ENCODE measurements around the gene HERPUD2.
"Not testable (repeated sequence)": the region's sequence is repeated elsewhere in the genome, so short reads cannot be mapped to it uniquely, and the experiment has no call there.

HERPUD2 gene

GRCh38 chr7:35685781-35686180 lies 9.2 kb downstream of the HERPUD2 start:
- Histone ChIP-seq H3K4me1 (ENCODE audit: control insufficient read depth, insufficient read depth, low read length) (no peaks in the 10 kb centered on the region), H3K27ac (ENCODE audit: insufficient read depth, low read depth, low read length, poor library complexity, severe bottlenecking) (no peak overlapping the region), H3K9me3 (ENCODE audit: control insufficient read depth, low read length) (no peaks in the 10 kb centered on the region), H3K4me3 (ENCODE audit: insufficient read depth, low read depth, low read length) (no peak overlapping the region), H3K27me3 (ENCODE audit: control insufficient read depth, insufficient read depth, low read length, poor library complexity, severe bottlenecking) (no peaks in the 10 kb centered on the region), H3K36me3 (ENCODE audit: control insufficient read depth, insufficient read depth, low read length) (no peaks in the 10 kb centered on the region)
- 78 to 100% methylated on average over 2 to 5 of the region's 5 CpGs for WGBS, 2 experiments

DNA sequence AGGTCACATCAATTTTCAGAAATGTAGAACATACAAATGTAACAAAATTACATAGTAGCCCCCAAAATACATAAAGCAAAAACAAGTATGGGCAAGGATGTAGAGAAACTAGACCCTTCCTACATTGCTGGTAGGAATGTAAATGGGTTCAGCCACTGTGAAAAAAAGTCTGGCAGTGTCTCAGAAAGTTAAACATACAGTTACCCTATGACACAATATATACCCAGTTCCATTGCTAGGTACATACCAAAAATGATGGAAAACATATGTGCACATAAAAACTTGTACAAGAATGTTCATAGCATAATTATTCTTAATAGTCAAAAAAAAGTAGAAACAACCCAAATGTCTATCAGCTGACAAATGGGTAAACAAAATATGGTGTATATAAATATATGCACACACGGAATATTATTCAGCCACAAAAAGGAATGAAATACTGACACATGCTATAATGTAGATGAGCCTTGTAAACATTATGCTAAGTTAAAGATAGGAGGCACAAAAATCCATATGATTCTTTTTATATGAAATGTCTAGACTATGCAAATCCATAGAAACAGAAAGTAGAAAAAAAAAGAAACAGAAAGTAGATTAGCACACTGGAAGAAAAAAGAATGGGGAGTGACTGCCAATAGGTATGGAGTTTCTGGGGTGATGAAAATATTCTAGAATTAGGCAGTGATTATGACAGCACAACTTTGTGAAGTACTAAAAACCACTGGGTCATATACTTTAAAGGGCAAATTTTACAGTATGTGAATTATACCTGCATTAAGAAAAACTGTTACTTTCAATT lies 13.5 kb downstream of the HERPUD2 start:
- Histone ChIP-seq H3K4me3 (ENCODE audit: insufficient read depth, low read depth, low read length) (no peak overlapping the region), H3K27ac (ENCODE audit: insufficient read depth, low read depth, low read length, poor library complexity, severe bottlenecking) (no peak overlapping the region)
- 100% methylated on average over 1 of the region's 1 CpG; no CpG with 5 or more reads in 1 of the 2 experiments for WGBS, 2 experiments

DNA sequence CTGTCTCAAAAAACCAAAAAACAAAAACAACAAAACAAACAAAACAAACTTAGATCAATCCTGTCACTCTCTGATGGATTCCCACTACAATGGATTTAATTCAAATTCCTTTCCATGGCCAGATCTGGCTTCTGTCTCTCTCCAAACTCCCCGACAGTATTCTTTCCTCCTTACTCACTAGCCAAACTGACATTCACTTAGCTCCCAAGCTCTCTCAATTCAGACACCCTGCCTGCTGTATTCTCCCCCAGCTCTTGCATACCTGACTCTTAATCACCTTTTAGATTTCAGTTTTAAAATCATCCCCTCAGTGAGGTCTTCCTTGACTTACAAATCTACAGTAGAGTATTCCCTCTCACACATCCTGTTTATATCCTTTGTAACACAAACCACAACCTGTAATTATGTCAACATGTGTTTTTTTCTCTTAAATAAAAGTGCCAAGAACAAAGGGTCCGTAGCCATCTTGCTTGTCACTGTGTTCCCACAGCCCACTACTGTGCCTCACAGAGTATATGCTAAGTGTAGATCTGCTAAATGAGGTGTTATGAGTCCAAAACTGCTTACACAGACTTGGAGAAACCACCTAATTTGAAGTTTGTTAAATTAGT lies 14.4 kb downstream of the HERPUD2 start:
- WGBS, 2 experiments, result 71 to 73% methylated on average over 2 of the region's 2 CpGs
- Histone ChIP-seq H3K4me1 (ENCODE audit: control insufficient read depth, insufficient read depth, low read length) (no peaks in the 10 kb centered on the region), H3K27me3 (ENCODE audit: control insufficient read depth, insufficient read depth, low read length, poor library complexity, severe bottlenecking) (no peaks in the 10 kb centered on the region), H3K36me3 (ENCODE audit: control insufficient read depth, insufficient read depth, low read length) (no peaks in the 10 kb centered on the region), H3K9me3 (ENCODE audit: control insufficient read depth, low read length) (no peaks in the 10 kb centered on the region), H3K27ac (ENCODE audit: insufficient read depth, low read depth, low read length, poor library complexity, severe bottlenecking) (peak overlapping the region; percentile 26), H3K4me3 (ENCODE audit: insufficient read depth, low read depth, low read length) (no peak overlapping the region)

More for the DNA sequence above, 13.5 kb downstream of the HERPUD2 start:
- Histone ChIP-seq H3K4me1 (ENCODE audit: control insufficient read depth, insufficient read depth, low read length) (no peaks in the 10 kb centered on the region), H3K9me3 (ENCODE audit: control insufficient read depth, low read length) (no peaks in the 10 kb centered on the region), H3K27me3 (ENCODE audit: control insufficient read depth, insufficient read depth, low read length, poor library complexity, severe bottlenecking) (no peaks in the 10 kb centered on the region), H3K36me3 (ENCODE audit: control insufficient read depth, insufficient read depth, low read length) (no peaks in the 10 kb centered on the region)

GRCh38 chr7:35677582-35678356 lies 17.2 kb downstream of the HERPUD2 start:
- Histone ChIP-seq H3K4me3 (ENCODE audit: insufficient read depth, low read depth, low read length) (no peak overlapping the region), H3K27me3 (ENCODE audit: control insufficient read depth, insufficient read depth, low read length, poor library complexity, severe bottlenecking) (no peaks in the 10 kb centered on the region), H3K4me1 (ENCODE audit: control insufficient read depth, insufficient read depth, low read length) (no peaks in the 10 kb centered on the region), H3K36me3 (ENCODE audit: control insufficient read depth, insufficient read depth, low read length) (no peaks in the 10 kb centered on the region), H3K27ac (ENCODE audit: insufficient read depth, low read depth, low read length, poor library complexity, severe bottlenecking) (no peak overlapping the region), H3K9me3 (ENCODE audit: control insufficient read depth, low read length) (no peaks in the 10 kb centered on the region)
- 90 to 95% methylated on average over 3 of the region's 3 CpGs for WGBS, 2 experiments

- no peak overlapping the region for H3K27ac ChIP-seq (ENCODE audit: insufficient read depth, low read depth, low read length, poor library complexity, severe bottlenecking)
- H3K4me3 ChIP-seq (ENCODE audit: insufficient read depth, low read depth, low read length), result no peak overlapping the region
- WGBS, 2 experiments, result 88 to 100% methylated on average over 1 of the region's 1 CpG
- no peaks in the 10 kb centered on the region for H3K36me3 ChIP-seq (ENCODE audit: control insufficient read depth, insufficient read depth, low read length)
- no peaks in the 10 kb centered on the region for H3K9me3 ChIP-seq (ENCODE audit: control insufficient read depth, low read length)
- no peaks in the 10 kb centered on the region for H3K27me3 ChIP-seq (ENCODE audit: control insufficient read depth, insufficient read depth, low read length, poor library complexity, severe bottlenecking)
- H3K4me1 ChIP-seq (ENCODE audit: control insufficient read depth, insufficient read depth, low read length), result peaks cover 2% of the 10 kb centered on the region
These were observed 18.7 kb downstream of the HERPUD2 start for GRCh38 chr7:35676211-35676610.

GRCh38 chr7:35670856-35671569 lies 23.9 kb downstream of the HERPUD2 start:
- peaks cover 6% of the 10 kb centered on the region for H3K4me1 ChIP-seq (ENCODE audit: control insufficient read depth, insufficient read depth, low read length)
- H3K27me3 ChIP-seq (ENCODE audit: control insufficient read depth, insufficient read depth, low read length, poor library complexity, severe bottlenecking), result no peaks in the 10 kb centered on the region
- WGBS, 2 experiments, result 56% methylated on average over 2 of the region's 3 CpGs; no CpG with 5 or more reads in 1 of the 2 experiments
- peak overlapping the region; percentile 2 for H3K27ac ChIP-seq (ENCODE audit: insufficient read depth, low read depth, low read length, poor library complexity, severe bottlenecking)
- H3K9me3 ChIP-seq (ENCODE audit: control insufficient read depth, low read length), result no peaks in the 10 kb centered on the region
- H3K36me3 ChIP-seq (ENCODE audit: control insufficient read depth, insufficient read depth, low read length), result peaks cover 15% of the 10 kb centered on the region
- H3K4me3 ChIP-seq (ENCODE audit: insufficient read depth, low read depth, low read length), result no peak overlapping the region

- peaks cover 10% of the 10 kb centered on the region for H3K36me3 ChIP-seq (ENCODE audit: control insufficient read depth, insufficient read depth, low read length)
- WGBS, 2 experiments, result 91 to 96% methylated on average over 3 of the region's 4 CpGs
- H3K27ac ChIP-seq (ENCODE audit: insufficient read depth, low read depth, low read length, poor library complexity, severe bottlenecking); H3K4me3 ChIP-seq (ENCODE audit: insufficient read depth, low read depth, low read length); H3K27me3 ChIP-seq (ENCODE audit: control insufficient read depth, insufficient read depth, low read length, poor library complexity, severe bottlenecking); H3K4me1 ChIP-seq (ENCODE audit: control insufficient read depth, insufficient read depth, low read length); H3K9me3 ChIP-seq (ENCODE audit: control insufficient read depth, low read length): not testable (repeated sequence)
These were observed 34.5 kb downstream of the HERPUD2 start for GRCh38 chr7:35660411-35660810.

- WGBS, 2 experiments, result no CpG with 5 or more reads among the region's 1 CpG
- Histone ChIP-seq H3K36me3 (ENCODE audit: control insufficient read depth, insufficient read depth, low read length) (no peaks in the 10 kb centered on the region), H3K27ac (ENCODE audit: insufficient read depth, low read depth, low read length, poor library complexity, severe bottlenecking) (no peak overlapping the region), H3K4me3 (ENCODE audit: insufficient read depth, low read depth, low read length) (no peak overlapping the region), H3K27me3 (ENCODE audit: control insufficient read depth, insufficient read depth, low read length, poor library complexity, severe bottlenecking) (no peaks in the 10 kb centered on the region), H3K4me1 (ENCODE audit: control insufficient read depth, insufficient read depth, low read length) (no peaks in the 10 kb centered on the region), H3K9me3 (ENCODE audit: control insufficient read depth, low read length) (no peaks in the 10 kb centered on the region)
These were observed 36.2 kb downstream of the HERPUD2 start for GRCh38 chr7:35658606-35659201.

DNA sequence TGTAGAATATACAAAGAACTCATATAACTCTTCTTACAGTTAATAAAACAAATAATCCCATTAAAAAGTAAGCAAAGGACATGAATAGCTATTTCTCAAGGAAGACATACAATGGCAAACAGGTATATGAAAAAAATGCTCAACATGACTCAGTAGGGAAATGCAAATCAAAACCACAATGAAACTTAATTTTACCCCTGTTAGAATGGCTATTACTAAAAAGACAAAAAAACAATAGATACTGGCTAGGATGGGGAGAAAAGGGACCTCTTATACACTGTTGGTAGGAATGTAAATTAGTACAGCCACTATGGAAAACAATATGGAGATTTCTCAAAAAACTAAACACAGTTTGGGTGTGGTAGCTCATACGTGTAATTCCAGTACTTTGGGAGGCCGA lies 37.8 kb downstream of the HERPUD2 start:
- 91 to 94% methylated on average over 2 of the region's 2 CpGs for WGBS, 2 experiments
- H3K9me3 ChIP-seq (ENCODE audit: control insufficient read depth, low read length), result no peaks in the 10 kb centered on the region
- no peaks in the 10 kb centered on the region for H3K27me3 ChIP-seq (ENCODE audit: control insufficient read depth, insufficient read depth, low read length, poor library complexity, severe bottlenecking)
- no peak overlapping the region for H3K4me3 ChIP-seq (ENCODE audit: insufficient read depth, low read depth, low read length)
- H3K36me3 ChIP-seq (ENCODE audit: control insufficient read depth, insufficient read depth, low read length), result no peaks in the 10 kb centered on the region
- H3K27ac ChIP-seq (ENCODE audit: insufficient read depth, low read depth, low read length, poor library complexity, severe bottlenecking), result no peak overlapping the region
- no peaks in the 10 kb centered on the region for H3K4me1 ChIP-seq (ENCODE audit: control insufficient read depth, insufficient read depth, low read length)
